HG03469 (cell line): ENCODE data around the gene ABLIM1.

ENCODE experiments used
- ATAC-seq: cut with Tn5 transposase; IDR thresholded peaks from one replicate; pipeline ENCODE4 v1.9.1; 2021; ENCODE audit warnings: mild to moderate bottlenecking, moderate library complexity, moderate number of reproducible peaks; ENCODE audit not compliant: unreplicated experiment

The ABLIM1 gene

GRCh38 chr10:114680543-114681117 lies 22.6 kb upstream of the ABLIM1 start:
- ATAC-seq, result no peak

GRCh38 chr10:114679552-114679951 lies 21.5 kb upstream of the ABLIM1 start:
- no peak for ATAC-seq

GRCh38 chr10:114678820-114679219 lies 20.7 kb upstream of the ABLIM1 start:
- no peak for ATAC-seq

GRCh38 chr10:114678336-114678735 lies 20.3 kb upstream of the ABLIM1 start:
- ATAC-seq, result no peak

- ATAC-seq, result no peak
Observed at GRCh38 chr10:114674346-114674745, 16.3 kb upstream of the ABLIM1 start.

- no peak for ATAC-seq
Observed at GRCh38 chr10:114669648-114670047, 11.6 kb upstream of the ABLIM1 start.

GRCh38 chr10:114668375-114669080 lies 10.5 kb upstream of the ABLIM1 start:
- ATAC-seq, result no peak

- no peak for ATAC-seq
Observed at GRCh38 chr10:114665873-114666272, 7.8 kb upstream of the ABLIM1 start.

- no peak for ATAC-seq
Observed at GRCh38 chr10:114665406-114665805, 7.3 kb upstream of the ABLIM1 start.

GRCh38 chr10:114664127-114664526 lies 6.1 kb upstream of the ABLIM1 start:
- no peak for ATAC-seq

- no peak for ATAC-seq
Observed at GRCh38 chr10:114663626-114664025, 5.6 kb upstream of the ABLIM1 start.

- ATAC-seq, result no peak
Observed at GRCh38 chr10:114662646-114663217, 4.7 kb upstream of the ABLIM1 start.

GRCh38 chr10:114661212-114661880 lies 3.3 kb upstream of the ABLIM1 start:
- no peak for ATAC-seq

- no peak for ATAC-seq
Observed at GRCh38 chr10:114655671-114656070, 2.4 kb downstream of the ABLIM1 start.

- no peak for ATAC-seq
Observed at GRCh38 chr10:114654822-114655575, 3.1 kb downstream of the ABLIM1 start.

GRCh38 chr10:114653926-114654325 lies 4.1 kb downstream of the ABLIM1 start:
- no peak for ATAC-seq

GRCh38 chr10:114652402-114653368 lies 5.4 kb downstream of the ABLIM1 start:
- no peak for ATAC-seq

- no peak for ATAC-seq
Observed at GRCh38 chr10:114650831-114651230, 7.2 kb downstream of the ABLIM1 start.

GRCh38 chr10:114650266-114650665 lies 7.8 kb downstream of the ABLIM1 start:
- no peak for ATAC-seq
